ENCODE results near the gene KANSL1.
"Not testable (repeated sequence)": the region's sequence is repeated elsewhere in the genome, so short reads cannot be mapped to it uniquely, and the experiment has no call there.

Gene KANSL1

DNA sequence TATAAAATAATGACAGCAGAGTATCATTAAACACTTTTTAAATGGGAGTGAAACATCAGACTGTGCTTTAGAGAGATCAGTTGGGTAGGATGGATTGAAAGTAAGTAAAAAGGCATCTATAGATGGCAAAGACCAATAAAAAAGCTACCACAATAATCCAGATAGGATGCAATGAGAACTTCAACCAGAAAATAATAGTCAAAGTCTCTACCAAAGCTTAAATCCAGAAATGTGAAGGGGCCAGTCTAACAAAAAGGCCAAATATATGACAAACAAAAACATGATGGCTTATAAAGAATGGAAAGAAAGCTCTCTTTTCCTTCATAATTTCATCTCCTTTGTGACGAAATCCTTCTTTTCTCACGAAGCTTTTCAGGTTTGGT, 12.3 kb downstream of the KANSL1 start:
- H3K9me3 ChIP-seq (ENCODE audit: control insufficient read depth in 2 of 2, low read length in 2 of 2), result no peaks in the 10 kb centered on the region
- H3K4me3 ChIP-seq (ENCODE audit: low read length in 2 of 2), result no peak overlapping the region
- H3K27ac ChIP-seq (ENCODE audit: low read depth in 2 of 2, low read length in 2 of 2), result no peak overlapping the region
- H3K36me3 ChIP-seq (ENCODE audit: control insufficient read depth in 2 of 2, insufficient read depth in 2 of 2, low read length in 2 of 2), result peaks cover 0 to 5% of the 10 kb centered on the region in 2 donors
- no peak overlapping the region for H3K9ac ChIP-seq (ENCODE audit: low read depth in 1 of 2, low read length in 2 of 2)
- H3K27me3 ChIP-seq (ENCODE audit: control insufficient read depth in 2 of 2, insufficient read depth in 2 of 2, low read length in 2 of 2), result no peaks in the 10 kb centered on the region
- H3K4me1 ChIP-seq (ENCODE audit: control insufficient read depth in 2 of 2, insufficient read depth in 2 of 2, low read length in 2 of 2), result peaks cover 45 to 47% of the 10 kb centered on the region in 2 donors

DNA sequence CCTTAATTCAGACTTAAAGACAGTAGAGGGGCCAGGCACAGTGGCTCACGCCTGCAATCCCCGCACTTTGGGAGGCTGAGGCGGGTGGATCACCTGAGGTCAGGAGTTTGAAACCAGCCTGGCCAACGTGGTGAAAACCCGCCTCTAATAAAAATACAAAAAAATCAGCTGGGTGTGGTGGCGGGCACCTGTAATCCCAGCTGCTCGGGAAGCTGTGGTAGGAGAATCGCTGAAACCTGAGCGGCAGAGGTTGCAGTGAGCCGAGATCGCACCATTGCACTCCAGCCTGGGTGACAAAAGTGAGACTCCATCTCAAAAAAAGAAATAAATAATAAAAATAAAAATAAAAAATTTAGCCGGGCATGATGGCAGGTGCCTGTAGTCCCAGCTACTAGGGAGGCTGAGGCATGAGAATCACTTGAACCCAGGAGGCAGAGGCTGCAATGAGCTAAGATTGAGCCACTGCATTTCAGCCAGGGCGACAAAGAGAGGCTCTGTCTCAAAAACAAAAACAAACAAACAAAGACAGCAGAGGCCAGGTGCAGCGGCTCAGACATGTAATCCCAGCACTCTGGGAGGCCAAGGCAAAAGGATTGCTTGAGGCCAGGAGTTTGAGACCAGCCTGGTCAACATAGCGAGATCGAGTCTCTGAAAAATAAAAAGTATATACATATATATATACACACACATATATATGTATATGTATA, 12.9 kb downstream of the KANSL1 start:
- not testable (repeated sequence) for H3K9ac ChIP-seq (ENCODE audit: low read depth in 1 of 2, low read length in 2 of 2); H3K27me3 ChIP-seq (ENCODE audit: control insufficient read depth in 2 of 2, insufficient read depth in 2 of 2, low read length in 2 of 2); H3K27ac ChIP-seq (ENCODE audit: low read depth in 2 of 2, low read length in 2 of 2); H3K9me3 ChIP-seq (ENCODE audit: control insufficient read depth in 2 of 2, low read length in 2 of 2); H3K4me3 ChIP-seq (ENCODE audit: low read length in 2 of 2); H3K36me3 ChIP-seq (ENCODE audit: control insufficient read depth in 2 of 2, insufficient read depth in 2 of 2, low read length in 2 of 2)
- H3K4me1 ChIP-seq (ENCODE audit: control insufficient read depth in 2 of 2, insufficient read depth in 2 of 2, low read length in 2 of 2), result peaks cover 46 to 47% of the 10 kb centered on the region in 2 donors

DNA sequence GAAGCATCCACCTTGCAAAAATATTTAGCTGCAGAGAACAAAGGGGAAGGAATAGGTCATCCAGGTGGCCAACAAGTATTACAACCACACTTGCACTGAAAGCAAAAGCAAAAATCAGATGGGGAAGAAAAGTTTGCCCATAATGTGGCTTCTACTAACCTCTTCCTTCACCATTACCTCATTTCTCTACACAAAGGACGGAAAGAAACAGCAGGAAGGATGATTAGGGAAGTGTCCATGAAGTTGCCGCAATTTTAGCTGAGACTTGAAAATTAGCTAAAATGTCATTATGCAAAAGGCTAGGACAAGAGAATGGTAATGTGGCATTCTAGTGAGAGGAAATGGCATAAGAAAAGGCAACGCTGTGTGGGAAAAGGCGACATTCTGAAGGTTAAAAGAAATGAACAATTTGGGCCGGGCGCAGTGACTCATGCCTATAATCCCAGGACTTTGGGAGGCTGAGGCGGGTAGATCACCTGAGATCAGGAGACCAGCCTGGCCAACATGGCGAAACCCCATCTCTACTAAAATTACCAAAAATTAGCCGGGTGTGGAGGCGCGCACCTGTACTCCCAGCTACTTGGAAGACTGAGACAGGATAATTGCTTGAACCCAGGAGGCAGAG, 13.7 kb downstream of the KANSL1 start:
- Histone ChIP-seq H3K27me3 (ENCODE audit: control insufficient read depth in 2 of 2, insufficient read depth in 2 of 2, low read length in 2 of 2) (no peaks in the 10 kb centered on the region), H3K9ac (ENCODE audit: low read depth in 1 of 2, low read length in 2 of 2) (no peak overlapping the region), H3K4me1 (ENCODE audit: control insufficient read depth in 2 of 2, insufficient read depth in 2 of 2, low read length in 2 of 2) (peaks cover 38 to 43% of the 10 kb centered on the region in 2 donors), H3K36me3 (ENCODE audit: control insufficient read depth in 2 of 2, insufficient read depth in 2 of 2, low read length in 2 of 2) (peaks cover 0 to 5% of the 10 kb centered on the region in 2 donors), H3K4me3 (ENCODE audit: low read length in 2 of 2) (peak overlapping the region in 1 of 2 donors; percentile 6), H3K27ac (ENCODE audit: low read depth in 2 of 2, low read length in 2 of 2) (no peak overlapping the region), H3K9me3 (ENCODE audit: control insufficient read depth in 2 of 2, low read length in 2 of 2) (no peaks in the 10 kb centered on the region)

DNA sequence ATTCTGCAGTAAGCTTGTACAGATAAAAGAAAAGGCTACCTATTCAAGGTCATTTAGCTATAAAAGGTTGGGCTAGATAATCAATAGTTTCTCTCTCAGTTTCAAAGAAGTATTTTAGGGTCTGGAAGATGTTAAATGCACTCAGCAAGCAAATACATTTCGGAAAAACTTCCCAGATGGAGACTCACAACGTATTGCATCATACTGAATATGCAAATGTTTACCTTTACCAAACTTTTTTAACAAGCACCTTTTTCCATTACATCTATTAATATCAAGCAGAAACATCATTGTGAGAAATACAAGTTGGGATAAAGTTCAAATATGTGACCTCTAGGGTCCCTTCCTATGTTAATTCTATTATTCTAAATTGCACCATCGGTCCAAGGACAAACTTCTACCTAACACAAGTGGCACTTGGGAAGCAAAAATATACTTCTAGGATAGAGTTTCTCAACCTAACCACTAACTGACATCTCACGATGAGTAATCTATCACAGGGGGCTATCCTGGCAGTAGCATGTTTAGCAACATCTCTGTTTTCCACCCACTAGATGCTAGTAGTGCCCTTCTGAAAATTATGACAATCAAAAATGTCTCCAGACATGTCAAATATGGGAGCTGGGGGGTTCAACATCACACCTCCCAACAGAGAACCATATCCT, 14.5 kb downstream of the KANSL1 start:
- Histone ChIP-seq H3K9ac (ENCODE audit: low read depth in 1 of 2, low read length in 2 of 2) (no peak overlapping the region), H3K9me3 (ENCODE audit: control insufficient read depth in 2 of 2, low read length in 2 of 2) (no peaks in the 10 kb centered on the region), H3K36me3 (ENCODE audit: control insufficient read depth in 2 of 2, insufficient read depth in 2 of 2, low read length in 2 of 2) (peaks cover 0 to 5% of the 10 kb centered on the region in 2 donors), H3K27ac (ENCODE audit: low read depth in 2 of 2, low read length in 2 of 2) (no peak overlapping the region), H3K4me1 (ENCODE audit: control insufficient read depth in 2 of 2, insufficient read depth in 2 of 2, low read length in 2 of 2) (peaks cover 32 to 38% of the 10 kb centered on the region in 2 donors), H3K4me3 (ENCODE audit: low read length in 2 of 2) (no peak overlapping the region), H3K27me3 (ENCODE audit: control insufficient read depth in 2 of 2, insufficient read depth in 2 of 2, low read length in 2 of 2) (no peaks in the 10 kb centered on the region)

DNA sequence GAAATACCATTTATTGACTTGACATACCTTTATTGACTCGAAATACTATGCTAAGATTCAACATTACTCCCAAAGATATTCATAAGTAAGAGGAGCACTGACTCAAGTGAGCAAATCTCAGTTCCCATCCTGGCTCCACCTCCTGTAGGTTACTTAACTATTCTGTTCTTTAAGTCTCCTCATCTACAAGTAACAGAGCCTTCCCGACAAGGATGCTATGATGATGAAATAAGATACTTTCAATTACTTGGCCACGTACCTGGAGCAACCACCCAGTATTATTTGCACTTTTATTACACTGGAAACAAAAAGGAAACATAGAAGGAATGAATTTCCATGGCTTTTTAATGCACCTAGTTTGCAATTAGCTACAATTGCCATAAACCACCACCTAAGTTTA, 16.3 kb downstream of the KANSL1 start:
- Histone ChIP-seq H3K36me3 (ENCODE audit: control insufficient read depth in 2 of 2, insufficient read depth in 2 of 2, low read length in 2 of 2) (peaks cover under 1 to 5% of the 10 kb centered on the region in 2 donors), H3K4me1 (ENCODE audit: control insufficient read depth in 2 of 2, insufficient read depth in 2 of 2, low read length in 2 of 2) (peaks cover 22 to 34% of the 10 kb centered on the region in 2 donors), H3K27me3 (ENCODE audit: control insufficient read depth in 2 of 2, insufficient read depth in 2 of 2, low read length in 2 of 2) (no peaks in the 10 kb centered on the region), H3K9me3 (ENCODE audit: control insufficient read depth in 2 of 2, low read length in 2 of 2) (no peaks in the 10 kb centered on the region), H3K4me3 (ENCODE audit: low read length in 2 of 2) (no peak overlapping the region), H3K9ac (ENCODE audit: low read depth in 1 of 2, low read length in 2 of 2) (no peak overlapping the region), H3K27ac (ENCODE audit: low read depth in 2 of 2, low read length in 2 of 2) (no peak overlapping the region)

DNA sequence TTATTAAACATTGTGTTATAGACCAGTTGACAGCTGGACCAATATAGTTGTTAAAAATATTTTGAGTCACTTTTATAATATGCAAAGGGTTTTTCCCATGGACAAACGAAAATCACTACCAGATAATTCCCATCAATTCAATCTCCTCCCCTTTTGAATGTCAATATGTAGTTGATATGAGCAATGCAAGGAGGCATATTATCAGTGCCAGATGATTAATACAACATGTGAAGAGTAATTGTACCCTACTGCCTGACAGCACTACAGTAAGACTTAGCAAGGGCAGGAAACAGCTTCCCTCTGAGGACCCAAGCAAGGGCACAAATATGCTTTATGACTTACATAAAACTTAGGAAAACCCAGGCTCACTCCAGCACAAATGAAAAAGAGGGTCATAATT, 17.3 kb downstream of the KANSL1 start:
- H3K9ac ChIP-seq (ENCODE audit: low read depth in 1 of 2, low read length in 2 of 2), result no peak overlapping the region
- H3K4me3 ChIP-seq (ENCODE audit: low read length in 2 of 2), result no peak overlapping the region
- H3K36me3 ChIP-seq (ENCODE audit: control insufficient read depth in 2 of 2, insufficient read depth in 2 of 2, low read length in 2 of 2), result peaks cover 11 to 16% of the 10 kb centered on the region in 2 donors
- H3K27ac ChIP-seq (ENCODE audit: low read depth in 2 of 2, low read length in 2 of 2), result no peak overlapping the region
- peaks cover 20 to 34% of the 10 kb centered on the region in 2 donors for H3K4me1 ChIP-seq (ENCODE audit: control insufficient read depth in 2 of 2, insufficient read depth in 2 of 2, low read length in 2 of 2)
- H3K9me3 ChIP-seq (ENCODE audit: control insufficient read depth in 2 of 2, low read length in 2 of 2), result no peaks in the 10 kb centered on the region
- H3K27me3 ChIP-seq (ENCODE audit: control insufficient read depth in 2 of 2, insufficient read depth in 2 of 2, low read length in 2 of 2), result no peaks in the 10 kb centered on the region

DNA sequence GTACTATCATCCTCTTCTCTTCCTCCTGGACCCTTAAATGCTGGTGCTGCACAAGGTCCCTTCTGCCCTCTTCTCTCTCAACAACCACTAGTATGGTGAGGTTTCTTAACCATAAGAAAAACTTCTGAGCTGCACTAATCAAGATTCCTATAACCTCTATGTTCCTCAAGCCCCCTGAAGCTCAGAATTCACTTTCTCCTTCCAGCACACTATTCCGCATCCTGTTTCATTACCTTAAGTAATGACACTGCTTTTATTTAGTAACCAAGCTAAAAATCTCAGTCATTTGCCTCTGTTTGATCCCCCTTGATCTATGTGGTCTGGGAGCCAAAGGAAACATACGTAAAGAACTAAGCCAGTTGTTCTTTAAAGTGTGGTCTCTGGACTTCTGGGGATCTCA, 20.1 kb downstream of the KANSL1 start:
- H3K27ac ChIP-seq (ENCODE audit: low read depth in 2 of 2, low read length in 2 of 2), result no peak overlapping the region
- H3K9me3 ChIP-seq (ENCODE audit: control insufficient read depth in 2 of 2, low read length in 2 of 2), result no peaks in the 10 kb centered on the region
- H3K4me1 ChIP-seq (ENCODE audit: control insufficient read depth in 2 of 2, insufficient read depth in 2 of 2, low read length in 2 of 2), result peaks cover 9 to 26% of the 10 kb centered on the region in 2 donors
- H3K4me3 ChIP-seq (ENCODE audit: low read length in 2 of 2), result no peak overlapping the region
- H3K36me3 ChIP-seq (ENCODE audit: control insufficient read depth in 2 of 2, insufficient read depth in 2 of 2, low read length in 2 of 2), result peaks cover 32 to 38% of the 10 kb centered on the region in 2 donors
- H3K9ac ChIP-seq (ENCODE audit: low read depth in 1 of 2, low read length in 2 of 2), result no peak overlapping the region
- no peaks in the 10 kb centered on the region for H3K27me3 ChIP-seq (ENCODE audit: control insufficient read depth in 2 of 2, insufficient read depth in 2 of 2, low read length in 2 of 2)

DNA sequence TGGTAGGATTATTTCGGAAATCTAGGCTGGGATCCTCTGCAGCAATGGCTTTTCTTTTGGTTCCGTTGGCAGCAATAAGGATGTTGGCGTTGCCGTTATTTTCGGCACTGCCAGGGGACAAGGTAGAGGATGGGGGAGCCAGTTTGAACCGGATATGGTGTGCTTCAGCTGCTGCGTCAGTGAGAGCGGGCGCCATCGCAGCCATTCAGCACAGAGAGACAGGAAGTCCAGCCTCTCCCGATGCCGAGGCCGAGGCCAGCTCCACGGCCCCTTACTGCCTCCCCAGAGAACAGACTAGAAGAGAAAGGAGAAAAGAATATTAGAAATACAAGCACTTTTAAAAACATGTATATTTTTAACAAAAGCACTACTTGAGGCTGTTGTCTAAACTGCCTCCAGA, 21.3 kb downstream of the KANSL1 start:
- Histone ChIP-seq H3K4me1 (ENCODE audit: control insufficient read depth in 2 of 2, insufficient read depth in 2 of 2, low read length in 2 of 2) (peaks cover 8 to 25% of the 10 kb centered on the region in 2 donors), H3K9ac (ENCODE audit: low read depth in 1 of 2, low read length in 2 of 2) (no peak overlapping the region), H3K27ac (ENCODE audit: low read depth in 2 of 2, low read length in 2 of 2) (no peak overlapping the region), H3K4me3 (ENCODE audit: low read length in 2 of 2) (no peak overlapping the region), H3K36me3 (ENCODE audit: control insufficient read depth in 2 of 2, insufficient read depth in 2 of 2, low read length in 2 of 2) (peaks cover 32 to 40% of the 10 kb centered on the region in 2 donors), H3K27me3 (ENCODE audit: control insufficient read depth in 2 of 2, insufficient read depth in 2 of 2, low read length in 2 of 2) (no peaks in the 10 kb centered on the region), H3K9me3 (ENCODE audit: control insufficient read depth in 2 of 2, low read length in 2 of 2) (no peaks in the 10 kb centered on the region)

DNA sequence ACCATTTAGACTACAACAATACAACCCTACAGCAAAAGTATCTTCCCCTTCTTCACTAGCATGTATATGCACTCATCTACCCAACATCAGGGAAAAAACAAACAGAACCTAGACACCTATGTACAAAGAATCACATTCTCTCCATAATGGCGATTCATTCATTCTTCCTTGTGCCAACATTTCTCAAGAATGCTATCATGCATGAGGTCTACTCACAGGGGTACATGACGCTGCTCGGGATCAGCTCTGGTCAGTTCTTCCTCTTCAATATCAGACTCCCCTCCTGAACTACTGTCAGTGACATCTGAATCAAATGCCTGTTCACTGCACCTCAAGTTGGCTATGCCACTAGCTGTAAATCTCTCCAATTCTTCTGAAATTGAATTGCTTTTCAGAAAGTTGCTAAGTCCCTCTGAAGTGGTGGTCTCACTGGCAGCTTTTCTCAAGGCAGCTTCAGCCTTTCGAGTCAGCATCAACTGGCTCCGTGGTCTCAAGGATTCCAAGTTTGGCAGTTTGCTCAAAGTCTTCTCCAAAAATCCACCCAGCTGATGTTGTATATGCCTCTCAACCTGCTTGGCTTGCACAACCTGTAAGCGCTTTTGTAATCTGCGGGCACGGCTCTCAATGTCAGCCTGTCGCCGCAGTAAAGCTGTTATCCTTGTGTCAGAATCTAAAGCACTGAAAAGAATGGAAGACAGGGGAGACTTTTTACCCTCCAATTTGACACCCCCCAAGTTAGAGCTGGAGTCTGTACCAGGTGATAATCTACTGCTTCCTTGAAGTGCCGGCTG, 22.4 kb downstream of the KANSL1 start:
- peaks cover 32 to 40% of the 10 kb centered on the region in 2 donors for H3K36me3 ChIP-seq (ENCODE audit: control insufficient read depth in 2 of 2, insufficient read depth in 2 of 2, low read length in 2 of 2)
- H3K9me3 ChIP-seq (ENCODE audit: control insufficient read depth in 2 of 2, low read length in 2 of 2), result no peaks in the 10 kb centered on the region
- H3K4me3 ChIP-seq (ENCODE audit: low read length in 2 of 2), result no peak overlapping the region
- H3K4me1 ChIP-seq (ENCODE audit: control insufficient read depth in 2 of 2, insufficient read depth in 2 of 2, low read length in 2 of 2), result peaks cover 7 to 19% of the 10 kb centered on the region in 2 donors
- H3K9ac ChIP-seq (ENCODE audit: low read depth in 1 of 2, low read length in 2 of 2), result no peak overlapping the region
- H3K27ac ChIP-seq (ENCODE audit: low read depth in 2 of 2, low read length in 2 of 2), result no peak overlapping the region
- H3K27me3 ChIP-seq (ENCODE audit: control insufficient read depth in 2 of 2, insufficient read depth in 2 of 2, low read length in 2 of 2), result no peaks in the 10 kb centered on the region
